ENCODE measurements around the gene RAP1GDS1. TPM values are rescaled to one million over a fixed set of nuclear protein-coding genes. Genes with fewer than 3 reads are reported as not detected.

The RAP1GDS1 gene
- total and polyA plus RNA-seq, 7 donors: 5.6 to 12.4 (median 9.9) TPM

DNA sequence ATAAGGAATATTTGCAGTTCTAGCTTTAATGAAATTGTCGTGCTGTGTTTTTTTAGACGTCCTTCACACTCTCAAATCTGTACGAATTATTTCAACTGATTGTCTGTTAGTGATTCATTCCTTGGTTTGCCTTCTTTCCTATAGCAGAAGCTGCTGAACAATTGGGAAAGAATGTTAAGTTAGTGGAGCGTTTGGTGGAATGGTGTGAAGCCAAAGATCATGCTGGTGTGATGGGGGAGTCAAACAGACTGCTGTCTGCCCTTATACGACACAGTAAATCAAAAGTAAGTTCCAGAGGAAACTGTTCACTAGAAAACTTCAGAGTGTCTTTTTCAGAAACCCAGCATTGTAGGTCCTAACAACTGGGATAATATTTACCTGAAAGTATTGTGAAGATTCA is 159.9 kb downstream of the RAP1GDS1 start:
- ATAC-seq: no peak
- Histone ChIP-seq H3K27me3 (ENCODE audit: insufficient read depth in 3 of 3, low read length in 2 of 3) (no peaks in the 10 kb centered on the region), H3K4me3 (no peak overlapping the region), H3K4me1 (no peaks in the 10 kb centered on the region), H3K27ac (no peak overlapping the region), H3K9me3 (no peaks in the 10 kb centered on the region), H3K36me3 (ENCODE audit: insufficient read depth in 1 of 2, low read depth in 1 of 2) (peaks cover 0 to 58% of the 10 kb centered on the region in 2 donors)
- intact Hi-C loops (cut with DNase I): no loop called here
- WGBS, 3 donors: 90 to 93% (median 92%) methylated on average over 5 of the region's 5 CpGs
- DNase-seq: no peak
- TF ChIP-seq, protein P1, sequence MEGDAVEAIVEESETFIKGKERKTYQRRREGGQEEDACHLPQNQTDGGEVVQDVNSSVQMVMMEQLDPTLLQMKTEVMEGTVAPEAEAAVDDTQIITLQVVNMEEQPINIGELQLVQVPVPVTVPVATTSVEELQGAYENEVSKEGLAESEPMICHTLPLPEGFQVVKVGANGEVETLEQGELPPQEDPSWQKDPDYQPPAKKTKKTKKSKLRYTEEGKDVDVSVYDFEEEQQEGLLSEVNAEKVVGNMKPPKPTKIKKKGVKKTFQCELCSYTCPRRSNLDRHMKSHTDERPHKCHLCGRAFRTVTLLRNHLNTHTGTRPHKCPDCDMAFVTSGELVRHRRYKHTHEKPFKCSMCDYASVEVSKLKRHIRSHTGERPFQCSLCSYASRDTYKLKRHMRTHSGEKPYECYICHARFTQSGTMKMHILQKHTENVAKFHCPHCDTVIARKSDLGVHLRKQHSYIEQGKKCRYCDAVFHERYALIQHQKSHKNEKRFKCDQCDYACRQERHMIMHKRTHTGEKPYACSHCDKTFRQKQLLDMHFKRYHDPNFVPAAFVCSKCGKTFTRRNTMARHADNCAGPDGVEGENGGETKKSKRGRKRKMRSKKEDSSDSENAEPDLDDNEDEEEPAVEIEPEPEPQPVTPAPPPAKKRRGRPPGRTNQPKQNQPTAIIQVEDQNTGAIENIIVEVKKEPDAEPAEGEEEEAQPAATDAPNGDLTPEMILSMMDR (IDR thresholded peaks at IDR 0.05): no peak

DNA sequence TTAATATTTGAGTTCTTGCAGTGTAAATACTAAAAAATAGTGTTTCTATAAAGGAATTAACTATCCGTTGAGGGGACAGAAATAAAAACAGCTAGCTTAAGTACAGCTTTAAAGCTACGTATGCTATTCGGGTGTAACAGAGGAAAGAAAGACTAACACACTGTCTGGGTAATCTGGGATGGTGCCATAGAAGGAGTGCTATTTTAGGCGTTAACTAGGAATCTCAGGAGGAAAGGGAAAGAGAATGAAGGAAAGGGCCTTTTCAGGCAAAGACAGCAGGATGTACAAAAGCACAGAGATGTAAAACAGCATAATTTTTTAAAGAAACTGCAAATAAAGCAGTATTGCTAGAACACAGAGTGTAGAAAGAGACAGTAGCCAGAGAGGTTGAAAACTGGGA is 161.8 kb downstream of the RAP1GDS1 start:
- Histone ChIP-seq H3K36me3 (ENCODE audit: insufficient read depth in 1 of 2, low read depth in 1 of 2) (peaks cover 0 to 43% of the 10 kb centered on the region in 2 donors), H3K4me3 (no peak overlapping the region), H3K27ac (no peak overlapping the region), H3K9me3 (no peaks in the 10 kb centered on the region), H3K4me1 (no peaks in the 10 kb centered on the region), H3K27me3 (ENCODE audit: insufficient read depth in 3 of 3, low read length in 2 of 3) (no peaks in the 10 kb centered on the region)
- DNase-seq (no peak), ATAC-seq (no peak)
- intact Hi-C loops (cut with DNase I): no loop called here
- WGBS, 3 donors: 69 to 84% (median 83%) methylated on average over 4 of the region's 4 CpGs
- TF ChIP-seq, protein P1 (IDR thresholded peaks at IDR 0.05): no peak

DNA sequence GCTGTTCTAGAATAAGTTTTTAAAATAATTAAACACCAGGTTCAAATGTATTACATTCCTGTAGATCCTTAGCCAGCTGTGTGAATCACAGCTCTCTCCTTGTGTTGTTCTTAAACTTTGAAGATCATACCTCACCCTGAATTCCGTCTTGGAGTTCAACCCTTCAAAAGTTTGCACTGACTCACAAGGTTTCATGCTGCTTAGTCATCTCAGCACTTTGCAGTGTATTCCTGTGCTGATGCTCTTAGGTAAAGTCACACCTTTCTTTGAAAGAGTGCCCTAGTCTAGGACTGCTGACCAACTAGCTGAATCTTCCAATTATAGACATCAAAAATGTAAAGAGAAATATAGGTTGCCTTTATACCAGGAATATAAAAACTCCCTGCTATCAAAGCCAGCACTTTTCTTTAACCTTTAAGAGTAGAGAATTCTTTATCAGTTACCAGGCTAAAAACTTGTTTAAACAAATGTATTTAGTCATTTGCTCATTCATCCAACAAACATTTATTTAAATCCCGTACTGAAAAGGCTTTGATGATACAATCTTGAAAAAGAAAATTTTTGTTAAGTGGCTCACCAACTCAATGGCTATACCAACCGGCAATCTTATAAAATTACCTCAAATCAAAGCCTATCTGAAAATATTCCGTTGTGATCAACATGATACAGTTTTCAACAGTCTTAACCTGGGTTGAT is 169.7 kb downstream of the RAP1GDS1 start:
- no peak for ATAC-seq
- Histone ChIP-seq H3K4me3 (no peak overlapping the region), H3K36me3 (ENCODE audit: insufficient read depth in 1 of 2, low read depth in 1 of 2) (peaks cover 0 to 23% of the 10 kb centered on the region in 2 donors), H3K27ac (no peak overlapping the region), H3K4me1 (no peaks in the 10 kb centered on the region), H3K27me3 (ENCODE audit: insufficient read depth in 3 of 3, low read length in 2 of 3) (no peaks in the 10 kb centered on the region), H3K9me3 (no peaks in the 10 kb centered on the region)
- intact Hi-C loops (cut with DNase I): no loop called here
- no peak for DNase-seq
- 94 to 97% (median 94%) methylated on average over 4 of the region's 4 CpGs for WGBS, 3 donors
- TF ChIP-seq, protein P1 (IDR thresholded peaks at IDR 0.05): no peak

DNA sequence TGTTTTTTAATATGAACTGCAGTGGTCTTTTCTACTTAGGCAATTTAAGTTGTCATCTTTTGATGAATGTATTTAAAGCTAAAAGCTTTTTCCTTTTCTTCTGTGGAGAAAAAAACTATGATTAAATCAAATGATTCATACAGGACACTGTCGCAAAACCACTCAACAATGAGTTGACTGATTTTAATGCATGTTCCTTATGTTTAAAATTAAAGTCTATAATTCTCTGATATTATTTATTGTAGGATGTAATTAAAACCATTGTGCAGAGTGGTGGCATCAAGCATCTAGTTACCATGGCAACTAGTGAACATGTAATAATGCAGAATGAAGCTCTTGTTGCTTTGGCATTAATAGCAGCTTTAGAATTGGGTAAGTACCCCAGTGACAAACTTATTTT is 172.5 kb downstream of the RAP1GDS1 start:
- no peak overlapping the region for H3K27ac ChIP-seq
- no peaks in the 10 kb centered on the region for H3K27me3 ChIP-seq (ENCODE audit: insufficient read depth in 3 of 3, low read length in 2 of 3)
- DNase-seq (no peak), ATAC-seq (no peak)
- no peaks in the 10 kb centered on the region for H3K4me1 ChIP-seq
- no peak overlapping the region for H3K4me3 ChIP-seq
- TF ChIP-seq, protein P1 (IDR thresholded peaks at IDR 0.05): no peak
- intact Hi-C loops (cut with DNase I): no loop called here
- WGBS, 3 donors: 80 to 97% (median 90%) methylated on average over 1 of the region's 1 CpG
- H3K36me3 ChIP-seq (ENCODE audit: insufficient read depth in 1 of 2, low read depth in 1 of 2): peaks cover 0 to 37% of the 10 kb centered on the region in 2 donors
- no peaks in the 10 kb centered on the region for H3K9me3 ChIP-seq

DNA sequence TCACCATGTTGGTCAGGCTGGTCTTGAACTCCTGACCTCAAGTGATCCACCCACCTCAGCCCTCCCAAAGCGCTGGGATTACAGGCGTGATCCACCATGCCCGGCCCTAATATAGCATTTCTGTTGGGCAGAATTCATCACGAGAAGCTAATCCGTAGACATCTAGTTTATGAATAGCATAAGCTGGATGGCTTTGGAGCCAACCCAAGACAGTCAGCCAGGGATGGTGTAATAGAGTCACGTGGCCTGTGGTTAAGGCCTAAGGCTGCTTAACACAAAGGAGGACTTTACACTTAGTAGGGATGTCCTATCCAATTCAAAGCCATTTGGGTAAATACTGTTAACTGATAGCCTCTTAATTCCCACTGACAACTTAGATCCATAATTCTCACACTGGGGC is 173.6 kb downstream of the RAP1GDS1 start:
- DNase-seq (no peak), ATAC-seq (no peak)
- no peaks in the 10 kb centered on the region for H3K27me3 ChIP-seq (ENCODE audit: insufficient read depth in 3 of 3, low read length in 2 of 3)
- no peak overlapping the region for H3K27ac ChIP-seq
- WGBS, 3 donors: 84 to 90% (median 89%) methylated on average over 6 of the region's 6 CpGs
- H3K9me3 ChIP-seq: no peaks in the 10 kb centered on the region
- no peaks in the 10 kb centered on the region for H3K4me1 ChIP-seq
- TF ChIP-seq, protein P1 (IDR thresholded peaks at IDR 0.05): no peak
- H3K4me3 ChIP-seq: no peak overlapping the region
- H3K36me3 ChIP-seq (ENCODE audit: insufficient read depth in 1 of 2, low read depth in 1 of 2): peaks cover 0 to 43% of the 10 kb centered on the region in 2 donors
- intact Hi-C loops (cut with DNase I): no loop called here
